ENCODE results near the gene TEPSIN.

Gene TEPSIN

GRCh38 chr17:81249223-81250040, 10.6 kb upstream of the TEPSIN start:
- no peak for DNase-seq

- DNase-seq, result no peak
These were observed 9.8 kb upstream of the TEPSIN start for GRCh38 chr17:81248649-81249048.

GRCh38 chr17:81247339-81247990, 8.6 kb upstream of the TEPSIN start:
- no peak for DNase-seq

GRCh38 chr17:81246679-81247338, 8.0 kb upstream of the TEPSIN start:
- no peak for DNase-seq

- no peak for DNase-seq
These were observed 7.5 kb upstream of the TEPSIN start for GRCh38 chr17:81246343-81246670.

GRCh38 chr17:81245665-81246342, 6.9 kb upstream of the TEPSIN start:
- peak; percentile 68 for DNase-seq

- peak; percentile 62 for DNase-seq
These were observed 6.3 kb upstream of the TEPSIN start for GRCh38 chr17:81245024-81245664.

- DNase-seq, result no peak
These were observed 5.6 kb upstream of the TEPSIN start for GRCh38 chr17:81244358-81245023.

GRCh38 chr17:81243333-81243664, 4.4 kb upstream of the TEPSIN start:
- no peak for DNase-seq

- DNase-seq, result no peak
These were observed 3.8 kb upstream of the TEPSIN start for GRCh38 chr17:81242421-81243332.

- DNase-seq, result peak; percentile 79
These were observed 3.0 kb upstream of the TEPSIN start for GRCh38 chr17:81241648-81242420.

GRCh38 chr17:81241203-81241602, 2.3 kb upstream of the TEPSIN start:
- DNase-seq, result no peak

- no peak for DNase-seq
These were observed 1.9 kb upstream of the TEPSIN start for GRCh38 chr17:81240761-81241160.

- DNase-seq, result no peak
These were observed 1.1 kb upstream of the TEPSIN start for GRCh38 chr17:81239714-81240555.

- DNase-seq, result no peak
These were observed 403 bp downstream of the TEPSIN start for GRCh38 chr17:81238490-81238814.

- DNase-seq, result no peak
These were observed 1.0 kb downstream of the TEPSIN start for GRCh38 chr17:81237591-81238489.

GRCh38 chr17:81236784-81237183, 2.1 kb downstream of the TEPSIN start:
- no peak for DNase-seq
